CD4-positive, alpha-beta T cell treated with Interleukin-6 for 4 hours (primary cell): ENCODE data around the gene TMEM139.
"Not testable (repeated sequence)": the region's sequence is repeated elsewhere in the genome, so short reads cannot be mapped to it uniquely, and the experiment has no call there.

Experiments
- DNase-seq: peaks from one replicate; pipeline ENCODE4 v3.0.0-alpha.2; 2020; ENCODE audit warnings: mixed read lengths

Gene TMEM139

DNA sequence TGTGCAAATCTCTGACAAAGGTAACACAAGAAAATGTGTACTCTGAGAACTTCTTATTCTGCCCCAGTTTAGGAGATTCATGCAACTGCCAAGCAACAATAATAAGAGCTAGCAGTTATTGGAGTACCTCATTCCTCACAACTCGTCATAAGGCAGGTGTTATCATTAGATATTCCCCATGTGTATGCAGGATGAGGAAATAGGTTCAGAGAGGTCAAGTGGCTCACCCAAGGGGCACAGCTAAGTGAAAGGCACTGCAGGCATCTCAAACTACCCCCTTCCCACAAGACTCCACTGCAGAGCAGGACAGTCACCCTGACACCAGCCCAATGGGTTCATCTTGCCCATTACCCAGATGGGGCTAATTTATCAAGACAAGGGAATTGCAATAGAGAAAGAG lies 22.9 kb upstream of the TMEM139 start:
- no peak for DNase-seq

DNA sequence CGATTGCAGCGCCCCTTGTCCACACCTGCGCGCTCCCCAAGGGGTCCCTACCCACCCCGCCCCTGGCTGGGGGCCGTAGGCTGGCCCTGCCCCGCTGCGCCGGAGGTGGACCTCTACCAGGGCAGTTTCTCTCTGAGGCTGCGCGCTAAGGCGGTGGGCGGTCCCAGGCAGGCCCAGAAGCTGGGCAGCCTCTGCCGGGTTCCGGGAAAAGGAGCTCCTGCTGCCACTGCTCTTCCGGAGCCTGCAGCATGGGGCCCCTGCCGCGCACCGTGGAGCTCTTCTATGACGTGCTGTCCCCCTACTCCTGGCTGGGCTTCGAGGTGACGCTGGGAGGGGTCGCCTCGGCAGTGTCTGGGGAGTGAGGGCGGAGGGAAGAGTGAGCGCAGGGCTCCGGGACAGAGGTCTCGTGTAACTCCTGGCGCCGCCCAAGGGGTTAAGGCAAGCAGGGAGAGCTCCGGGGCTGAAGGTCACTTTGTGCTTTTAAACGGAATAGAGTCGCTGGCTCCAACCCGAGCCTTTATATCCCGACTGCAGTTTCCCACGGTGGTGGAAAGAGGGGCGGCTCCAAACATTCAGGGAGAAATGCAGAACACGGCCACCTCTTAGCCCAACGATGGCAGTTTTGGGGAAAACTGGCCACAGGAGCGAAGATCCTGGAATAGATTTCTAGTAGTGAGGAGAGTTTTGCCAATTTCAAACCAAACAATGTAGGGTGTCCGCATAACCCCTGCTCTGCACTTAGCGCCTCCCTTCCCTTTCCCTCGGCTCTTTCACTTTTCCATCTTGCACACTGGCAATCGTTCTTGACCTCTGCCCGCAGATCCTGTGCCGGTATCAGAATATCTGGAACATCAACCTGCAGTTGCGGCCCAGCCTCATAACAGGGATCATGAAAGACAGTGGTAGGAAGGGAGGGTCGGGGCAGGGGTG lies 21.2 kb upstream of the TMEM139 start, which contains the start of gene GSTK1:
TSS of gene GSTK1 (plus strand) at position 176 of the 930 bp plus-strand sequence. CDS start at position 249, 73 bp downstream.
- DNase-seq, result peak; percentile 89

DNA sequence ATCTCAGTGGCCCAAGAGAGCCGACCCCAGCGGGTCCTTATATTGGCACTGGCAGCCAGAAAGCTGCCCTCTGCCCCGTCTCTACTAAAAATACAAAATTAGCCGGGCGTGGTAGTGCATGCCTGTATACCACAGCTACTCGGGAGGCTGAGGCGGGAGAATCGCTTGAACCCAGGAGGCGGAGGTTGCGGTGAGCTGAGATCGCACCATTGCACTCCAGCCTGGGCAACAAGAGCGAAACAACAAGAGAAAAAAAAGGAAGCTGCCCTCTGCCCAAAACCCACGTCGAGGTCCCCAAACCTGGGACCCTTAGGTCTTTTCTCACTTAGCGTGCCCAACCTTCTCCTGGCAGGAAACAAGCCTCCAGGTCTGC lies 20.6 kb upstream of the TMEM139 start:
- DNase-seq, result not testable (repeated sequence)

DNA sequence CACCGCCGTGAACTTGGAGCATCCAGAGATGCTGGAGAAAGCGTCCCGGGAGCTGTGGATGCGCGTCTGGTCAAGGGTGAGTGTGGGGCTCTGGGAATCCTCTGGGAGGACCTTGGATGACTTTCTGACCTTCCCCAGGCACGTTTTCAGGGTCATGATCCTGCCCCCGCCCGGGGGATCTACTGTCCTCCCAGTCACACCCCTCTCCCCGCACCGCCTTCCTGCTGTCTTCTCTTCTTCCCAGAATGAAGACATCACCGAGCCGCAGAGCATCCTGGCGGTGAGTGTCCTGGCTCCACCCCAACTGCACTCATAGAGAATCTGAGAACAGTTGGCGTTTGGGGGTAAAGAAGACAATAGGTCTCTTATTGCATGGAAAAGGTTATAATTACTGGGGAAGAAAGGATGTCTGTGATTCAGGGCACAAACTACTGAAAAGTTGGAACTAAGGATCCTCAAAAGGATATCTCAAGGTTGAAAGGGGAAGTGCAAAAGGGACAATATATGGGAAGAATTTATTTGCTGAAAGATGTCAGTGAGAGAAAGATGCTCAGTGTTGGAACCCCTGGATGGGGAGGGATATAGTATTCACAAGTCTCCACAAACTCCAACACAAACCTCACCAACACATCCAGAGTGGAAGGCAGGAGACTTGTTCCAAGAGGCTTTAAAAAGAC lies 19.6 kb upstream of the TMEM139 start:
- peak; percentile 32 for DNase-seq

DNA sequence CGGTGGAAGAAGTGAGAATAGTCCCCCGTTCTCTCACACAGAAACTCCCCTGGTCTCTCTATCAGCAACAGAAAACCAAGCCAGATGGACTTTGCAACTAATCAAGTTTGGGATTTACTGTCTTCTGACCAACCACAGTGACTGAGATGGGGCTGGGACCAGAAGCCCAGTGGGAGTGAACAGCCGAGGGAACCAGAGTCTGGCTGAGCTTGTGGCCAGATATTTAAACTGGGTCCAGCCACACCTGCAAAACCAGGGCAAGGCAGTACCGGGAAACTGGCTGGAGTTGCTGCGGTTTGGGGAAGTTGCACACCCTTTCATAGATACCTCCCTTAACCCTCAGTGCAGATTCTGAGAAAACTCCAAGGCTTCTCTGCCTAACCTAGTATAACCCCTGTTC lies 15.5 kb upstream of the TMEM139 start:
- DNase-seq, result no peak

DNA sequence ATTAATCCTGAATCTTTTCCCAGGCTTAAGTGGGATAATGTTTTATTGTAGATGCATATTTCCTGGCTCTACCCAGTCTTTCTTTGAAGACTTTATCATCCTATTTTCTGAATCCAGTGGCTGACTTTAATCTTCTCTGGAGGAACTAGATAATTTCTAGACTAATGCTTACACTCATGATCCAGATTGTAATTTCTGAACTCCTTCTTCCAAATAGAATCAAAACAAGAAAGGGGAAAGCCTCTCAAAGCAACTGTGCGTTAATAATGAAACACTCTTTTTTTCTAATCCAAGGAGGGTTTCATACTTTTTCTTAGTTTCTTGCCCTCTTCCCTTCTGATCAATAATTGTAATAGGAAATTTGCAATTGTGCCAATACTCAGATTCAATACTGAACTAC lies 13.5 kb upstream of the TMEM139 start:
- DNase-seq, result no peak

DNA sequence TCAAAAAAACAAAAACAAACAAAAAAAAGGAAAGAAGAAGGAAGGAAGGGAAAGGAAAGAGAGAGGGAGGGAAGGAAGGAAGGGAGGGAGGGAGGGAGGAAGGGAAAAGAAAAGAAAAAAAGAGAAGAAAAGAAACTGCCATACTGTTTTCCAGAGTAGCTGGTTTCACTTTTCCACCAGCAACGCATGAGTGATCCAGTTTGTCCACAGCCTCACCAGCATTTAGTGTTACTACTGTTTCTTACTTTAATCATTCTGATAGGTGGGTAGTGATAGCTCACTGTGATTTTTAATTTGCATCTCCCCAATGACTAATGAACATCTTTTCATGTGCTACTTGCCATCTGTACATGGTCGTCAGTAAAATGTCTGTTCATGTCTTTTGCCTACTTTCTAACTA lies 11.9 kb upstream of the TMEM139 start:
- no peak for DNase-seq

DNA sequence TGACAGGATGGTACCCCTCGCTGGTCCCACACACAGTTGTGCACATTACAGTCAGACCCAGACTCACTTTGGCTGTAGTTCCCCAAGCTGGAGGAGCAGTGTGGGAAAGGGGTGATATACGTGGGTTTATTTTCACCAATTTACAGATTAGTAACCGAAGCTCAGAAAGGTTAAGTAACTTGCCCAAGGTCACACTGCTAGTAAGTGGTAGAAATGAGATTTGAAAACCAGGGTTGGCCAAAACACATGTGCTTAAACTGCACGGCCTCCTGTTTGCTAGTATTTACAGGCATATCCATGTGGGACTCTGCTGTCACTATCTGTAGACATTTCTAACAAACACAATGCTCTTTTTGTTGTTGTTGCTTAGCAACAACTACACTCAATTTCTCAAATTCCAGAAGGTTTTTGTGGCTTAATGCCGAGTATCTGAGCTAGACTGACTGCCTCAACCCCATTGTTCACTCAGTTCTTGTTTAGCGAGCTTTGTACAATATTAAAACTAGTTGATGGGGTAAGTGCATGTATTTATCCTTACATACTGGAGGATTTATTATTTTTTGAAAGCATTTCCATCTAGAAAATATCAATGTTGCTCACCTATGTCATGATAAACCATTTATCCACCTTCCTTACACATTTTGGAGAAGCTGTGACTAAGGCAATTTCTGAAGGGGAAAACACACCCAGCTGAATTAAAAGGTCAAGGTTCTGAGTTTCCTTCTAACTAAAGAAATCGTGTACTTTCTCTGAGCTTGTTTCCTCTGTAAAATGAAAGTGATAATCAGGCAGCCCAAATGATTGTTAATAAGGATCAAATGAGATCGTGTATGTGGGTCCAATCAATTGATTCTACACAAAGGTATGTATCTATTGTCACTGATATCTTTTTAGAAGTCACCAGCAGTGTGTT lies 5.3 kb upstream of the TMEM139 start:
- no peak for DNase-seq

DNA sequence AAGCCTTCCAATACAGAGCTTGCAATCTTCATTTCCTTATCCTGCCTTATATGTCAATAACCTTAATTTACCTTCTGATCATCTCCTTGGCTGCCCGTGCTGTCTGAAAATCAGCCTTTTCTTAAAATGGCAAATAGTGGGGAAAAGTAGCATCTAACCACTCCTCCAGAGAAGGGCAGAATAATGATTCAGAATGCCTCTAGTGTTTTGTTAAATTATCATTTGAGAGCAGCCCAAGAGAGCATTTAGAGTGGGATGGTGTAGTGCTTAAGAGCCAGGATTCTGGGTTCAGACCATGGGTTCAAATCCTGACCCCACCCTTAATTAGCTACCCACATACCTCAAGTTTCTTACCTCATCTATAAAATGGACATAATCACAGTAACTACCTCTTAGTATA lies 4.6 kb upstream of the TMEM139 start:
- DNase-seq, result no peak

DNA sequence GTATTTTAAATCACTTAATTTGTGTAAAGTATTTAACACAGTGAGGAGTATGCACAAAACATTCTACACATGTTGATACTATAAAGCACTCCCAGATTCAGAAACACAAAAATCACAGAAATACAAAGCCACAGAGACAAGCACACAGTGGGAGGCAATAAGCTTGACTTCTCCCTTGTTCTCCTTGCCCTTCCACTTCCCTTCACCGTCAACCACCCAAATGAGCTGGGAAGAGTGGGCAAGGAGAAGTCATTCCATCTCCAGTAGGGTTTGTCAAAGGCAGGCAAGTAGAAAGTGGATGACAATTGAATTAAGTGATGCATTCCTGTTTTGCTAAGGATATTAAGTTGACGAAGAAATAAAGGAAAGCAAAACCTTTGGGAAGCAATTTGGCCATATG lies 4.2 kb upstream of the TMEM139 start:
- DNase-seq, result no peak

DNA sequence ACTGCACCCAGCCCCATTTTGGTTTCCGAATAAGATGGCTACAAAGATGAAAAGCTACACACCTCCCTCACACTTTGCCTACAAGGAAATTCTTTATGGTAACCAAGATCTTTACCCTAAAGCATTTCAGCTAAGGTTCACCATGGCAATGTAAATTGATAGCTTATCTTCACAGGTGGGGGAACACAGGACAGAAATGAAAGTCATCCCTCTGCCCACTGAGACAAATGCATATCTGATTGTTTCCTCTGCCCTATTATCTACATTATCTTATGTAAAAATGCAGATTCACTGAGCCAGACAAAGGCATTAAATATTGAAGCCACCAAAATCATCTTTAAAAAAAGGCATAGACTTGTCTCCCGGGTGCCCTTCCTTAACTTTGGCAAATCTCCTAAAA lies 3.2 kb upstream of the TMEM139 start:
- no peak for DNase-seq

DNA sequence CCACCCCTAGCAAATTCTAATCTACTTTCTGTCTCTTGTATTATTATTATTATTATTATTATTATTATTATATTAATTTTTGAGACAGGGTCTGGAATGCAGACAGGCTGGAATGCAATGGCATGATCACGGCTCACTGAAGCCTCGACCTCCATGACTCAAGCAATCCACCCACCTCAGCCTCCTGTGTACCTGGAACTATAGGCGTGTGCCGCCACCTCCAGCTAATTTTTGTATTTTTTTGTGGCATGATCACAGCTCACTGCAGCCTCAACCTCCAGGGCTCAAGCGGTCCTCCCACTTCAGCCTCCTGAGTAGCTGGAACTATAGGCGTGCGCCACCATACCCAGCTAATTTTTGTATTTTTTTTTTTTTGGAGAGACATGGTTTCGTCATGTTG lies 2.6 kb upstream of the TMEM139 start:
- DNase-seq, result no peak

DNA sequence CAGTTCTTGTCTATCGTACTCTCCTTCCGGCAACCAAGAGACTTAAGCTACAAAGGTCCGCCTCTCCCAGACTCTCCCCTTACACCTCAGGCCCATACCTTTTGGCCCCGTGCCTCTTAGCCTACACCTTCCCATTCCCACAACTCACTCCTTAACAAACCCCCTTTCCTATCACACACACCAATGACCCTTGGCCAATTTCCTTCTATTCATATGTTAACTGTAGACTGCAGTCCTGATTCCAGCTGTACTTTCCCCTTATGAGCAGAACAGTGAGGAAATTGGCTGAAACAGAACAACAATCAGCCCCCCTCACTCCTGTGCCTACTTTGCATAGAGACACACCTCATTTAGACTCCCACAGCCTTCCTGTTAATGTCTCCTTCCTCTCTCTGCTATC lies 1.4 kb upstream of the TMEM139 start:
- no peak for DNase-seq

DNA sequence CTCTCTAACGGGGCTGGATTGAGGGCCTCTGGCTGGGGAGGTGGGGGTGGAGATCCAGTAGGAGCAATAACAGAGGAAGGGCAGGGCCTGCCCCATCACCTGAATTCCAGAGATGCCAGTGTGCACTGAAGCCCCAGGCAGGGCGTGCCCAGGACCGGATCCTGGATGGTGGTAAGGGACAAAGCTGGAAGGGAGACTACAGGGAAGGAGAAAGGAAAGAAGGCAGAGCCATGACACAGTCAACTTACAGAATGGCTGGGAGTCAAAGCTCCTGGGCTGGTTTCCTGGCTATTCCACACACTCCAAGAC lies 666 bp downstream of the TMEM139 start:
- DNase-seq, result no peak

DNA sequence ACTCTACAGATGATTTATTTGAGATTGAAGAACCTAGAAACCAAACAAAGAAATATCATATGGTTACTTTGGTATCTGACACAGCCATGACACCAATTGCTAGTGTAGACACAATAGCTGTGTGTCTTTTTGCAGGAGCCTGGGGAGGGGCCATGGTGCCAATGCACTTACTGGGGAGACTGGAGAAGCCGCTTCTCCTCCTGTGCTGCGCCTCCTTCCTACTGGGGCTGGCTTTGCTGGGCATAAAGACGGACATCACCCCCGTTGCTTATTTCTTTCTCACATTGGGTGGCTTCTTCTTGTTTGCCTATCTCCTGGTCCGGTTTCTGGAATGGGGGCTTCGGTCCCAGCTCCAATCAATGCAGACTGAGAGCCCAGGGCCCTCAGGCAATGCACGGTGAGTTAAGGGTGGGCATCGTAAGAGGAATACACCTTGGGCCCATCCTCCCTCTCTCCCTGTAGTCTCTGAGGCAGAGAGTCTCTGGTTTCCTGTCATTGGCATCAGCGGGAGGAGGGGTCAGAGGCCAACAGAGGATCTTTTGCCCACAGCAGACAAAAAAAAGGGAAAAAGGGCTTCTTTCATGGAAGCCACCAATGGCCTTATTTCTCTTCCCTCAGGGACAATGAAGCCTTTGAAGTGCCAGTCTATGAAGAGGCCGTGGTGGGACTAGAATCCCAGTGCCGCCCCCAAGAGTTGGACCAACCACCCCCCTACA lies 1.2 kb downstream of the TMEM139 start:
- DNase-seq, result no peak

DNA sequence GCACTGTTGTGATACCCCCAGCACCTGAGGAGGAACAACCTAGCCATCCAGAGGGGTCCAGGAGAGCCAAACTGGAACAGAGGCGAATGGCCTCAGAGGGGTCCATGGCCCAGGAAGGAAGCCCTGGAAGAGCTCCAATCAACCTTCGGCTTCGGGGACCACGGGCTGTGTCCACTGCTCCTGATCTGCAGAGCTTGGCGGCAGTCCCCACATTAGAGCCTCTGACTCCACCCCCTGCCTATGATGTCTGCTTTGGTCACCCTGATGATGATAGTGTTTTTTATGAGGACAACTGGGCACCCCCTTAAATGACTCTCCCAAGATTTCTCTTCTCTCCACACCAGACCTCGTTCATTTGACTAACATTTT lies 1.7 kb downstream of the TMEM139 start:
- no peak for DNase-seq

DNA sequence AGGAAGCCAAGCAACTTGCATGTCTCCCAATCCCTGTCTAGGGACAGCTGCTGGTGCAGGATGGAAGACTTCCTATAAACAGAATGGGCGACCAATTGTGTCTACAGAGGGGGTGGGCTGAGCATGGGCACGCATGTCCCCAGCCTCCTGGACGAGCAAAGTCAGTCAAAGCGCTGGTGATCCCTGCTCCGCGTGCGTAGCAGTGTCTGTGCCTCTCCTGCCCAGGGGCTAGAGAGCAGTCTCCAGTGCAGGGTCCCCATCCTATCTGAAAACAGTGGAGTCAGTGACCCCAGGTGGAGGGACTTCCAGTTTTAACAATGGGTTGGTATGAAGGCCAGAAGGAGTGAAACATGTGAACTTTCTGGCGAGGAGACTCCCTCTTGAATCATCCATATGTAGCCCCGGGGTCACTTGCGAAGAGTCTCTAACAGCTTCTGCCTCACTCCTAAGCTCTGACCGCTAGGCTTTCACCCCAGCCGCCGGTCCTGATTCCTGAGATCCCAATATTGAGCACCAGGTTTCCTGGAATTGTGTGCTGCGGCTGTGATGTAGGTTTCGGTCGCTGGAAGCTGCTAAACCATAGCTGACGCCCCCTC lies 2.7 kb downstream of the TMEM139 start:
- no peak for DNase-seq

DNA sequence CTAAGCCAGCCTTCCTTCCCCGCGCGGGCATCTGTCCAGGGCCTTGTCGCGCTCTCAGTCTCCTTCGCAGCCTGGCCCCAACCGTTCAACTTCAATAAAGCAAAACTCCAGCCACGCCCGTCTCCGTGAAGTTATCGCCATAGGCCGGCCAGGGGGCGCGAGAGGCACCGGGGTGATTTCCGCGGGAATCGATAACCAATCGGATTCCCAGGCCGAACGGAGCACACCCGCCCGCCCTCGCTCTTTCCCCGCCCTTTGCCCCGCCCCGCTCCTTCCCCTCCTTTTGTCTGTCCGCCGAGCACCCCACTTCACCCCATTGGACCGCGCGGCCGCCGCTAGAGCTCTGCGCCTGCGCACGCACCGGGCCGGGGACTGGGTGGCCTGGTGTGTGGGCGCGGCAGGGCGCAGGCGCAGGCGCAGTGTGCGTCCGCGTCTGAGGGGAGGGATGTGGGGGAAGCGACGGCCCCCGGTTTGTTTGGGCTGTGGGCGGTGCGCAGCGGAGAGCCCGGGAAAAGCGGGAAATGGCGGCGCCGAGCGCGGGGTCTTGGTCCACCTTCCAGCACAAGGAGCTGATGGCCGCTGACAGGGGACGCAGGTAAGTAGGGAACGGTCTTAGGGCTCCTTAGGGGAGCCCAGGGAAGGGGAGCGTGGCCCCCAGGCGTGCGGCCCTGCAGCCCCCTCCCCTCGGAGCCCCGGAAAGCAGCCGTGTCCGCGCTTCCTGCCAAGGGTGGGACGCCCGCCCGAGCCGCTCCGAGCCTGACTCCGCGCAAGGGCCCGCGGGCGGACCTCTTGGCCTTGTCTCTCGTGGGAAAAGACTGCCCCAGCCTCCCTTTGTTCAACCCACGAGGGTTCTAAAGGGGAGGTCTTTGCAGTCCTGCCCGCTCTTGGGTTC lies 3.4 kb downstream of the TMEM139 start, which contains the start of gene CASP2:
TSS of gene CASP2 (plus strand) at position 417 of the 892 bp plus-strand sequence. CDS start at position 522, 105 bp downstream.
- peak; percentile 100 for DNase-seq

DNA sequence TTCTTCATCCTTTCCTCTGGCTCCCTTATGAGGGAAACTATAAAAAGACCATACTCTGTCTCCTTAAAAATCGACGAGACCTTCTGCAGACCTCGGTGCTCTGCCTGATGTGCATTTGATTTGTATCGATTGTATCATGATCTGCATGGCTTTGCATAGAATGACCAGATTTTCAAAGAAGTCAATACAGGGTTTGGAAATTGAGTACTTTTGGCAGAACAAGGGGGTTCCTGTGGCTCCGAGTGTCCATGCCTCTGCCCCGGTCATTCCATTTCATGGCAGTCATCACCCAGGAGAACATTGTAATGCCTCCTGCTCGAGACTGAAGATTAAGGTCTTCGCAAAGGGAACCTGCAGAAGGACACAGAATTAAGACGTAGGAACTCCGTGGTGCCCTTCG lies 4.1 kb downstream of the TMEM139 start:
- no peak for DNase-seq

DNA sequence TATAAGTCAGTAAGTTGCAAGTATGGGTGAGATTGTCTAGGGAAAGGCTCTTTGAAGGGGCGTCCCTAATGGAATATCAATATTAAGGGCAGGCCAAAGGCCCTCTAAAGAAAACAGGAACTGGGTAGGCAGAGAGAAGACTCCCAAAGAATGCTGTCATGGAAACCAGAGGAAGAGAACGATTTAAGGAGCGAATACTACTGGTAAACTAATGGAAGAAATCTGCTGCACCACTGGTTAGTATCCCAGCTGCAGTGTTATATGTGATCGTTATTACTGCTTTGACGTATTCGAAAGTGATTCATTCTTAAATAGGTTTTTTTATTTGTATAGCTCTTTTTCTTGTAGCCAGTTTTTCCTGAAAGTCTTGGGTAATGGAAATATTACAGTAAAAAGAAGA lies 4.7 kb downstream of the TMEM139 start:
- DNase-seq, result no peak

DNA sequence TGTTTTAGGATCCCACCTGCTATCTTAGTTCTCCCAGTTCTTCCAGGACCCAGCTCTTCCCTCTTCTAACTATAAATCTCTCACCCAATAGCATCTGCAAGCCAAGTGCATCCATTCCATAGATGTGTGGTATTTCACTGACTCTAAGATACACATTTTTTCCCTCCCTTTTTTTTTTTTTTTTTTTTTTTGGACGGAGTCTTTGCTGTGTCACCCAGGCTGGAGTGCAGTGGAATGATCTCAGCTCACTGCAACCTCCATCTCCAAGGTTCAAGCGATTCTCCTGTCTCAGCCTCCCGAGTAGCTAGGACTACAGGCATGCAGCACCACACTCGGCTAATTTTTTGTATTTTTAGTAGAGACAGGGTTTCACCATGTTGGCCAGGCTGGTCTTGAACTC lies 5.1 kb downstream of the TMEM139 start:
- not testable (repeated sequence) for DNase-seq
